Measurements from ENCODE around the gene LYST. TPM values are rescaled to one million over a fixed set of nuclear protein-coding genes. Genes with fewer than 3 reads are reported as not detected.

LYST gene
- total RNA-seq, 4 donors from 2014 or later, result 46.8 to 68.4 (median 47.8) TPM

- H3K36me3 ChIP-seq, result peaks cover 5 to 15% of the 10 kb centered on the region in 2 donors
- no peak overlapping the region for H3K4me3 ChIP-seq (replicated peaks in 1 of 3)
- intact Hi-C loops (cut with DNase I), result no loop called here
- no peaks in the 10 kb centered on the region for H3K9me3 ChIP-seq
- WGBS, 2 donors, result 95 to 97% methylated on average over 8 of the region's 8 CpGs
- H3K4me1 ChIP-seq, result no peaks in the 10 kb centered on the region
- H3K27ac ChIP-seq, result no peak overlapping the region
- no peak for DNase-seq
- H3K27me3 ChIP-seq, result no peaks in the 10 kb centered on the region
- TF ChIP-seq POLR2A (IDR thresholded peaks at IDR 0.05) (no peak), CTCF (IDR thresholded peaks at IDR 0.05) (no peak)
These were observed 196.4 kb downstream of the LYST start for GRCh38 chr1:235670157-235670776.

GRCh38 chr1:235669277-235669676 is 197.4 kb downstream of the LYST start:
- Histone ChIP-seq H3K36me3 (peaks cover 5 to 10% of the 10 kb centered on the region in 2 donors), H3K27ac (no peak overlapping the region), H3K4me1 (no peaks in the 10 kb centered on the region), H3K27me3 (no peaks in the 10 kb centered on the region), H3K4me3 (replicated peaks in 1 of 3) (no peak overlapping the region), H3K9me3 (no peaks in the 10 kb centered on the region)
- intact Hi-C loops (cut with DNase I), result no loop called here
- no peak for TF ChIP-seq CTCF (IDR thresholded peaks at IDR 0.05)
- WGBS, 2 donors, result 92 to 97% methylated on average over 3 of the region's 3 CpGs
- no peak for DNase-seq

GRCh38 chr1:235663628-235664027 is 203.1 kb downstream of the LYST start:
- no peaks in the 10 kb centered on the region for H3K9me3 ChIP-seq
- intact Hi-C loops (cut with DNase I), result no loop called here
- H3K36me3 ChIP-seq, result peaks cover 10 to 18% of the 10 kb centered on the region in 2 donors
- H3K4me3 ChIP-seq (replicated peaks in 1 of 3), result no peak overlapping the region
- H3K27ac ChIP-seq, result no peak overlapping the region
- H3K27me3 ChIP-seq, result no peaks in the 10 kb centered on the region
- H3K4me1 ChIP-seq, result no peaks in the 10 kb centered on the region
- TF ChIP-seq CTCF (IDR thresholded peaks at IDR 0.05) (no peak), POLR2A (IDR thresholded peaks at IDR 0.05) (no peak)
- 92 to 94% methylated on average over 4 of the region's 4 CpGs for WGBS, 2 donors
- no peak for DNase-seq

- 77 to 80% methylated on average over 2 of the region's 2 CpGs for WGBS, 2 donors
- H3K36me3 ChIP-seq, result peaks cover 10 to 18% of the 10 kb centered on the region in 2 donors
- H3K27ac ChIP-seq, result no peak overlapping the region
- H3K4me1 ChIP-seq, result peaks cover 6 to 7% of the 10 kb centered on the region in 2 donors
- intact Hi-C loops (cut with DNase I), result no loop called here
- TF ChIP-seq POLR2A (IDR thresholded peaks at IDR 0.05), result no peak
- TF ChIP-seq CTCF (IDR thresholded peaks at IDR 0.05), result no peak
- H3K27me3 ChIP-seq, result no peaks in the 10 kb centered on the region
- no peak for DNase-seq
- H3K9me3 ChIP-seq, result no peaks in the 10 kb centered on the region
- no peak overlapping the region for H3K4me3 ChIP-seq (replicated peaks in 1 of 3)
These were observed 205.1 kb downstream of the LYST start for GRCh38 chr1:235661568-235661967.

GRCh38 chr1:235659186-235659771 is 207.4 kb downstream of the LYST start:
- TF ChIP-seq POLR2A (IDR thresholded peaks at IDR 0.05), result no peak
- TF ChIP-seq CTCF (IDR thresholded peaks at IDR 0.05), result no peak
- Histone ChIP-seq H3K9me3 (no peaks in the 10 kb centered on the region), H3K4me3 (replicated peaks in 1 of 3) (no peak overlapping the region), H3K36me3 (peaks cover 10 to 18% of the 10 kb centered on the region in 2 donors), H3K27ac (no peak overlapping the region), H3K27me3 (no peaks in the 10 kb centered on the region), H3K4me1 (peaks cover 6 to 7% of the 10 kb centered on the region in 2 donors)
- DNase-seq, result no peak
- WGBS, 2 donors, result 91 to 92% methylated on average over 14 of the region's 14 CpGs
- intact Hi-C loops (cut with DNase I), result no loop called here
